CD4-positive, CD25-positive, alpha-beta regulatory T cell (primary cell): ENCODE measurements around the gene ZNF766. TPM values are rescaled to one million over a fixed set of nuclear protein-coding genes. Genes with fewer than 3 reads are reported as not detected.
A peak's percentile ranks its signal among the peaks of the same experiment; 100 is the strongest.

Experiments
- ATAC-seq, 2 donors: fragments of 150-1000 bp; cut with Tn5 transposase; one replicate each; pipeline ENCODE4 v1.10.0; 2021; ENCODE audit warnings: low read depth in 2 of 2, moderate number of reproducible peaks in 2 of 2, moderate library complexity in 1 of 2
- DNase-seq, 3 donors: peaks; one replicate each; pipeline versions ENCODE4 v3.0.0 to v3.0.0-alpha.2; 2012 to 2022; ENCODE audit warnings: mixed read lengths in 1 of 3
- H3K27ac ChIP-seq: one replicate; pipeline ENCODE4 v1.7.0; 2013; ENCODE audit warnings: mild to moderate bottlenecking, low read length; ENCODE audit not compliant: insufficient read depth, poor library complexity, severe bottlenecking
- H3K27me3 ChIP-seq: one replicate; pipeline ENCODE4 v1.7.0; 2013; ENCODE audit warnings: low read length; ENCODE audit not compliant: control insufficient read depth, insufficient read depth
- H3K36me3 ChIP-seq: one replicate; pipeline ENCODE4 v1.7.0; 2013; ENCODE audit warnings: mild to moderate bottlenecking, low read length, moderate library complexity; ENCODE audit not compliant: control insufficient read depth, insufficient read depth
- H3K4me1 ChIP-seq: 2 replicates; pipeline ENCODE4 v1.7.0; 2013; ENCODE audit warnings: mild to moderate bottlenecking, low read length; ENCODE audit not compliant: insufficient read depth, control insufficient read depth, poor library complexity, severe bottlenecking
- H3K4me3 ChIP-seq: one replicate; pipeline ENCODE4 v1.7.0; 2013; ENCODE audit warnings: low read depth, mild to moderate bottlenecking, low read length, moderate library complexity
- H3K9me3 ChIP-seq, 2 experiments: 1 replicate in 1 of 2; 2 replicates in 1 of 2; pipeline ENCODE4 v1.7.0; 2013; ENCODE audit warnings: low read length in 2 of 2, mild to moderate bottlenecking in 1 of 2, moderate library complexity in 1 of 2; ENCODE audit not compliant: control insufficient read depth in 2 of 2
- H3K27ac Mint-ChIP-seq, 3 donors: one replicate each; pipeline ENCODE4 v1.8.0; 2020 to 2022; ENCODE audit warnings: mild to moderate bottlenecking in 3 of 3, mixed read lengths in 3 of 3, moderate library complexity in 2 of 3
- H3K27me3 Mint-ChIP-seq: one replicate; pipeline ENCODE4 v1.8.0; 2022; ENCODE audit warnings: mild to moderate bottlenecking, mixed read lengths
- H3K36me3 Mint-ChIP-seq: one replicate; pipeline ENCODE4 v1.8.0; 2020; ENCODE audit warnings: mixed read lengths
- H3K4me1 Mint-ChIP-seq, 4 donors: one replicate each; pipeline ENCODE4 v1.8.0; 2020 to 2022; ENCODE audit warnings: mixed read lengths in 4 of 4, mild to moderate bottlenecking in 1 of 4
- H3K4me3 Mint-ChIP-seq, 4 donors: one replicate each; pipeline ENCODE4 v1.8.0; 2020 to 2022; ENCODE audit warnings: mild to moderate bottlenecking in 4 of 4, mixed read lengths in 4 of 4, moderate library complexity in 3 of 4
- H3K9me3 Mint-ChIP-seq, 7 donors: one replicate each; pipeline ENCODE4 v1.8.0; 2020 to 2022; ENCODE audit warnings: mixed read lengths in 7 of 7, mild to moderate bottlenecking in 3 of 7, moderate library complexity in 2 of 7
- polyA plus RNA-seq, 4 donors: library from polyadenylated mRNA; unstranded; fragments of 300-500 nt; fragmentation: Illumina TruSeq; gene quantifications; one replicate each; pipeline ENCODE4 v1.2.3, GENCODE V29; 2021
- total RNA-seq: library from RNA; stranded (reverse); gene quantifications from one replicate; pipeline ENCODE4 v1.2.3, GENCODE V29; 2022

ZNF766 gene
- total RNA-seq: 31.9 TPM
- polyA plus RNA-seq: 10 to 100 TPM; 39.1 to 62.4 (median 59.8) TPM

DNA sequence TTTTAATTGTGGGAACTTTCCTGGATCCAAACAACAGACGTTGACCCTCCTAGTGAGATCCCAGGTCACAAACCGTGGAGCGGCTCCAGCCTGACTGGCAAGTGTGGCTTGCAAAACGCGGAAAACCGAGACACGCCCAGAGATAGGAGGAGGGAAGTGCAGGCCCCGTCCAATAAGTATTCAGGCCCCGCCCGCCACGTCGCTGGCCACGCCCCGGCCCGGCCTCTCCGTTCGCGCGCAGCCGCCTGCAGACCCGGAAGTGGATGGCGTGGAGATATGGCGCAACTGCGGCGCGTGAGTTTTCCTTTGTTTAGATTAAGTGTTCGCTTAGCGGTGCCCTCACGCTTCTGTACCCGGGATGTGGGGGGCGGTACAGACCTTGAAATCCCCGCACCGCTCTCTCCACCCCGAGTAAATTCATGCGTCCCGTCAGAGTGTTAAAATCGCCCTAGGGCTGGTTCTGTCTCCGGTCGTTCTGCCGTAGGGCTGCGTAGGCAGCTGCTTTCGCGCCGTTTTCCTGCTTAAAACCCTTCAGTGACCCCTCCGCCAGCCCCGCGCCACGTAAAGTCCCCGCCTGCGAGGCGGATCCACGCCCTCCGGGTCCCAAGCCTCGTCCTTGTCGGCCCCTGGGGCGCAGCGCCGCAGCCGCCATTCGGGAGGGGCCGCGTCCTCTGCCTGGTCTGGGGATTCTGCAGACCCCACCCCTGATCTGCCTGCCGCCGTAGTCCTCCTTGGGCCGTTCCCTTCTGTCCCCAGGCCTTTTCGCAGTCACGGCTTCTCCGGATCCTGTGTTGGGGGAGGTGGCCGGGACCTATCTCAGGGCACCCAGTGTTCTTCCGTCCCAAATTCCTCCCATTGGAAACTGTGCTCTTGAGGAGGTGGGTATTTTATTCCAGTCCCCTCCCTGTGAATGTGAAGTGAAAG lies at the start of gene ZNF766:
ZNF766 (plus strand) TSS at position 250 of the 924 bp plus-strand sequence; CDS start at position 277, 27 bp downstream.
- H3K36me3 Mint-ChIP-seq: peaks cover 37% of the 10 kb centered on the region
- DNase-seq (peak; percentile 92 to 95 (median 95)), ATAC-seq (peak; percentile 99)
- Histone ChIP-seq H3K4me3 (peak within 1 kb of the TSS; percentile 95), H3K9me3 (peaks cover 14 to 27% of the 10 kb centered on the region in 2 experiments), H3K36me3 (peaks cover 28% of the 10 kb centered on the region), H3K27me3 (no peaks in the 10 kb centered on the region), H3K4me1 (peaks cover 19% of the 10 kb centered on the region), H3K27ac (peak within 1 kb of the TSS; percentile 93)
- H3K9me3 Mint-ChIP-seq: peaks cover 4 to 22% (median 15%) of the 10 kb centered on the region in 7 donors
- H3K27me3 Mint-ChIP-seq: no peaks in the 10 kb centered on the region
- H3K4me3 Mint-ChIP-seq: peak within 1 kb of the TSS; percentile 93 to 99 (median 98)
- peak within 1 kb of the TSS; percentile 90 to 97 (median 97) for H3K27ac Mint-ChIP-seq
- peaks cover 6 to 47% (median 28%) of the 10 kb centered on the region in 4 donors for H3K4me1 Mint-ChIP-seq

- H3K27ac ChIP-seq: no peak overlapping the region
- H3K4me3 ChIP-seq: no peak overlapping the region
- H3K27me3 ChIP-seq: no peaks in the 10 kb centered on the region
- peaks cover 0 to 10% (median 0%) of the 10 kb centered on the region in 4 donors for H3K4me1 Mint-ChIP-seq
- H3K9me3 ChIP-seq: no peaks in the 10 kb centered on the region
- H3K36me3 ChIP-seq: peaks cover 98% of the 10 kb centered on the region
- H3K36me3 Mint-ChIP-seq: peaks cover 56% of the 10 kb centered on the region
- no peaks in the 10 kb centered on the region for H3K27me3 Mint-ChIP-seq
- H3K4me1 ChIP-seq: no peaks in the 10 kb centered on the region
- no peak overlapping the region for H3K4me3 Mint-ChIP-seq
- no peak overlapping the region for H3K27ac Mint-ChIP-seq
- no peaks in the 10 kb centered on the region for H3K9me3 Mint-ChIP-seq
- DNase-seq (no peak), ATAC-seq (no peak)
Observed at GRCh38 chr19:52219611-52220010, 49.8 kb upstream of the ZNF766 start.

DNA sequence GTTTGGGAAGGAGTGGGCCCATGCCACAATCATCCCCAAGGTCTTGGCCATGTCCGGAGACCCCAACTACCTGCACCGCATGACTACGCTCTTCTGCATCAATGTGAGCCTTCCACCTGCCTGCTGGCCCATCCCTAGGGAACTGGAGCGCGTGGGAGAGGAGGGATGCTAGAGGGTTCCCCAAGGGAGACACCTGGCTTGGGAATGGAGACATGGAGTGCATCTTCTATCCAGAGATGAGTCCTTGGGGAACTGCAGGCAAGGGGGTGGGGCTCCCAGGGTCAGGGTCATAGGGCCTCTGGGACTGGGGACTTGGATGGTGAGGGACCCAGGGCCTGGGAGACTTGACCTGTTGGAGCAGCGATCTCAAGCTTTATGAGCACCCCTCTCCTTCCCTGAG lies 48.4 kb upstream of the ZNF766 start:
- Mint-ChIP-seq H3K27ac (peak overlapping the region in 1 of 3 donors; percentile 63), H3K36me3 (peaks cover 64% of the 10 kb centered on the region), H3K27me3 (no peaks in the 10 kb centered on the region), H3K9me3 (no peaks in the 10 kb centered on the region), H3K4me3 (no peak overlapping the region), H3K4me1 (peaks cover 0 to 10% (median 0%) of the 10 kb centered on the region in 4 donors)
- Histone ChIP-seq H3K9me3 (no peaks in the 10 kb centered on the region), H3K4me3 (no peak overlapping the region), H3K27ac (no peak overlapping the region), H3K36me3 (peaks cover 96% of the 10 kb centered on the region), H3K4me1 (no peaks in the 10 kb centered on the region), H3K27me3 (no peaks in the 10 kb centered on the region)
- no peak for DNase-seq
- ATAC-seq: no peak

DNA sequence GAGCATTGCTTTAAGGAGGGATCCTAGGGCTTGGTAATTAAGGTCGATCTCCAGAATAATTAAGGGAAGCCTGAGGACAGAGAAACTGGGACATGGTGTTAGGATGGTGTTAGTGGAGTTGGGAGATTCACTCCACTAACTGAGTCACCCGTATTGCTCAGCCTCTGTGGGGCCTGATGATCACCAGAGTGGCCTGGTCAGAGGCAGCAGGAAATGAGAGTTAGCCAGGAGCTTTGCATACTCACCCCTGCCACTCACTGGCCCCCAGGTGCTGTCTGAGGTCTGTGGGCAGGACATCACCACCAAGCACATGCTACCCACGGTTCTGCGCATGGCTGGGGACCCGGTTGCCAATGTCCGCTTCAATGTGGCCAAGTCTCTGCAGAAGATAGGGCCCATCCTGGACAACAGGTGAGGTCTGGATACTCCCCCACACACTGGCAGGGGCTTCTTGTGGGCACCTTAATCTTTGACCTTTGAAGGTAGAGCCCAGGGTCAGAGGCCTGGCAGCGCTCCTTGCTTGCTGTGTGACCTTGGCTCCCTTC lies 47.5 kb upstream of the ZNF766 start:
- Mint-ChIP-seq H3K4me1 (peaks cover 0 to 10% (median 0%) of the 10 kb centered on the region in 4 donors), H3K9me3 (no peaks in the 10 kb centered on the region), H3K27ac (no peak overlapping the region), H3K27me3 (no peaks in the 10 kb centered on the region), H3K4me3 (no peak overlapping the region), H3K36me3 (peaks cover 72% of the 10 kb centered on the region)
- H3K27me3 ChIP-seq: no peaks in the 10 kb centered on the region
- no peak overlapping the region for H3K4me3 ChIP-seq
- peaks cover 95% of the 10 kb centered on the region for H3K36me3 ChIP-seq
- no peaks in the 10 kb centered on the region for H3K9me3 ChIP-seq
- no peak overlapping the region for H3K27ac ChIP-seq
- DNase-seq (no peak), ATAC-seq (no peak)
- H3K4me1 ChIP-seq: no peaks in the 10 kb centered on the region

DNA sequence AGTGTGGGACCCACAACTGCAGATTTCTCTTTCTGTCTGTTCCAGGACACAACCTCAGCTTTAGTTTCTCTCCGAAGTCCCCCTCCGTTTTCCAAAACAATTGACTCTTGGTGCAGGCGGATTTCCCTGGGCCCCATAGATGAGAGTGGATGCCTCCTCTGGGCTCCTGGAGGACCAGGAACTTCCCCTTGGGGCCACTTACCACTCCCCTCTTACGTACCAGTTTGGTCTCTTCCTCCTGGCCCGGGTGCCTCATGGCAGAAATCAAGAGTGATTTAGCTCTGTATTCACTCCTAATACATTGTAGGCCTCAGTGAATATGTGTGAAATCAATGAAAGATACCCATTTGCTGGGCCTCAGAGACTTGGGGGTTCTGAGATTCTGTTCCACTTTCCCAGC lies 45.2 kb upstream of the ZNF766 start:
- no peak overlapping the region for H3K4me3 Mint-ChIP-seq
- H3K9me3 Mint-ChIP-seq: no peaks in the 10 kb centered on the region
- no peak overlapping the region for H3K4me3 ChIP-seq
- no peak overlapping the region for H3K27ac Mint-ChIP-seq
- DNase-seq (no peak), ATAC-seq (no peak)
- no peaks in the 10 kb centered on the region for H3K27me3 ChIP-seq
- H3K27me3 Mint-ChIP-seq: no peaks in the 10 kb centered on the region
- H3K36me3 ChIP-seq: peaks cover 90% of the 10 kb centered on the region
- H3K9me3 ChIP-seq: no peaks in the 10 kb centered on the region
- no peaks in the 10 kb centered on the region for H3K4me1 ChIP-seq
- H3K4me1 Mint-ChIP-seq: peaks cover 0 to 4% (median 1%) of the 10 kb centered on the region in 4 donors
- no peak overlapping the region for H3K27ac ChIP-seq
- H3K36me3 Mint-ChIP-seq: peaks cover 69% of the 10 kb centered on the region

DNA sequence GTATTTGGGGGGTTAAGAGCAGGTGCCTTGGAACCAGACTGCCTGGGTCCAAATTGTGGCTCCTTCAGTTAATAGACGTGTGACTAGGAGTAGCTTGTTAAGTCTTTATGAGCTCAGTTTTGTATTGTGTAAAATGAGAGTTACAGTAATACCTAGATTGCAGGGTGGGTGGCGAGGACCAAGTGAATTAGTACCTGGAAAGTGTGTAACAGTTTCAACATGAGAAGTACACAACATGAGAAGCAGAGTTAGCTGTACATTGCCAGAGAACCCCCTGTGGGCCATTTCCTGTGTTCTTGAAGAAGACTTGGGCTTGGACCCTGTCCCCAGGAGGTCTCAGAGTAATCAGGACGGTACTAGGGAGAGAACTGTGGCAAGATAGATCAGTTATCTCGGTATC lies 42.7 kb upstream of the ZNF766 start:
- Histone ChIP-seq H3K36me3 (peaks cover 66% of the 10 kb centered on the region), H3K4me1 (no peaks in the 10 kb centered on the region), H3K27ac (no peak overlapping the region), H3K9me3 (no peaks in the 10 kb centered on the region), H3K4me3 (no peak overlapping the region), H3K27me3 (no peaks in the 10 kb centered on the region)
- H3K27me3 Mint-ChIP-seq: no peaks in the 10 kb centered on the region
- H3K4me3 Mint-ChIP-seq: no peak overlapping the region
- no peak for ATAC-seq
- no peak for DNase-seq
- peaks cover 0 to 3% (median under 1%) of the 10 kb centered on the region in 4 donors for H3K4me1 Mint-ChIP-seq
- peaks cover 48% of the 10 kb centered on the region for H3K36me3 Mint-ChIP-seq
- no peaks in the 10 kb centered on the region for H3K9me3 Mint-ChIP-seq
- H3K27ac Mint-ChIP-seq: no peak overlapping the region

GRCh38 chr19:52227196-52227940 lies 42.0 kb upstream of the ZNF766 start:
- ATAC-seq: no peak
- Mint-ChIP-seq H3K4me1 (peaks cover 0 to 3% (median under 1%) of the 10 kb centered on the region in 4 donors), H3K36me3 (peaks cover 46% of the 10 kb centered on the region), H3K4me3 (no peak overlapping the region), H3K27ac (peak overlapping the region; percentile 5 to 17 (median 15)), H3K27me3 (no peaks in the 10 kb centered on the region), H3K9me3 (no peaks in the 10 kb centered on the region)
- Histone ChIP-seq H3K27me3 (no peaks in the 10 kb centered on the region), H3K36me3 (peaks cover 59% of the 10 kb centered on the region), H3K9me3 (no peaks in the 10 kb centered on the region), H3K4me1 (no peaks in the 10 kb centered on the region), H3K27ac (no peak overlapping the region), H3K4me3 (no peak overlapping the region)
- DNase-seq: no peak
